ENCODE results near the gene PARP15. TPM values are rescaled to one million over a fixed set of nuclear protein-coding genes. Genes with fewer than 3 reads are reported as not detected.

Gene PARP15
- total and polyA plus RNA-seq, 2 of the 4 experiments (the other 2 are of a cell fraction) = 0.10 TPM; not detected in 1

DNA sequence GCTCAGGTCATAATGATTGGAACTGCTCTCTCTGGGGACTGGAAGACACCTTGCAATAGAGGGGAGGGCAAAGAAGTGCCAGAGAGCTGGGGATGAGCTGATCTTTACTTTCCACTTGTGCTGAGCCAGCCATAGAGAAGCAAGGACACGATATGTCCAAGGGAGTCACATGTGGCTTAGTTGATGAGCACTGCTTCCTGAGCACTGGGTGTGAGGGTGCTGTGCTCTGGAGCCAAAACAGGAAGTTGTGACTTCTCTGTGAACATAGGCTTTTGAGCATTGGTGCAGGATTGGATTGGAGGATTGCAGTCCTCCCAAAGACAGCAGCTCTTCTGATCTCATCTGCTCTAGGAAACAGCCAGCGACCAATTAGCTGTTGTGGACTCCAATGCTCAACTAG lies 109.8 kb downstream of the PARP15 start:
- CTCF ChIA-PET = interaction anchor here (0.6 kb wide), 1 partner anchor 102 kb away, joined by 3 read pairs; no protein-coding TSS in a partner anchor
- Histone ChIP-seq H3K18ac (ENCODE audit: low read depth, low read length) (no peak overlapping the region), H4K20me1 (ENCODE audit: insufficient read depth, low read length) (no peaks in the 10 kb centered on the region), H3K4ac (ENCODE audit: low read depth, low read length) (no peak overlapping the region), H3K9me3 (ENCODE audit: control insufficient read depth, insufficient read depth, low read length) (no peaks in the 10 kb centered on the region), H2BK20ac (ENCODE audit: low read depth, low read length) (no peak overlapping the region), H3K27ac (ENCODE audit: insufficient read depth, low read length) (no peak overlapping the region), H3K23ac (ENCODE audit: low read depth, low read length) (no peak overlapping the region), H3K4me2 (ENCODE audit: low read depth, low read length) (no peak overlapping the region), H3K56ac (ENCODE audit: extremely low read depth, insufficient read depth, low read length) (no peak overlapping the region), H2AK5ac (ENCODE audit: low read depth, low read length) (no peak overlapping the region), H3K36me3 (ENCODE audit: control insufficient read depth, insufficient read depth, low read length) (peaks cover 15% of the 10 kb centered on the region), H3K9ac (ENCODE audit: low read depth, low read length) (no peak overlapping the region), H3K79me1 (ENCODE audit: low read depth in 1 of 2, low read length in 2 of 2) (peaks cover under 1 to 5% of the 10 kb centered on the region in 2 experiments; a peak in 2 of 4 replicates), H2BK5ac (ENCODE audit: low read depth, low read length, poor library complexity, severe bottlenecking) (no peak overlapping the region), H2BK120ac (ENCODE audit: low read depth, low read length) (no peak overlapping the region), H3K9me1 (ENCODE audit: insufficient read depth, low read length) (peaks cover 11% of the 10 kb centered on the region; the same call in 1 of the 2 replicates), H3K14ac (replicated peaks; ENCODE audit: low read depth, low read length) (no peak overlapping the region), H4K91ac (ENCODE audit: insufficient read depth, low read depth, low read length) (no peak overlapping the region), H3K4me1 (ENCODE audit: control insufficient read depth, insufficient read depth, low read length) (no peaks in the 10 kb centered on the region), H4K5ac (ENCODE audit: low read depth, low read length) (no peak overlapping the region), H3K27me3 (ENCODE audit: control insufficient read depth, insufficient read depth, low read length) (no peaks in the 10 kb centered on the region), H2BK15ac (ENCODE audit: low read depth, low read length) (no peak overlapping the region), H2AFZ (replicated peaks; ENCODE audit: low read length, poor library complexity) (no peak overlapping the region), H2AK9ac (replicated peaks; ENCODE audit: low read depth, low read length, poor library complexity) (no peak overlapping the region), H4K8ac (ENCODE audit: low read depth in 2 of 2, low read length in 2 of 2) (no peak overlapping the region), H3K4me3 (ENCODE audit: insufficient read depth, low read depth, low read length) (no peak overlapping the region)
- ATAC-seq (ENCODE audit: low read depth) (no peak), DNase-seq (no peak)
- intact Hi-C loops (cut with micrococcal nuclease) (loop anchor here (10.0 kb wide), 1 partner anchor 108 kb away; the partner anchor contains the start of genes HSPBAP1 and SLC49A4), in situ Hi-C loops (cut with MboI; ENCODE audit: low sequenced_read_pairs) (no loop called here), dilution Hi-C loops (cut with HindIII; ENCODE audit: low sequenced_read_pairs, unreplicated experiment) (no loop called here)
- POLR2A ChIA-PET (ENCODE audit: unreplicated experiment) = no interaction called here
- TF ChIP-seq ELK1 (IDR thresholded peaks at IDR 0.05; ENCODE audit: borderline replicate concordance, low read depth, low read length) = no peak
- no peak for TF ChIP-seq CHD1 (IDR thresholded peaks at IDR 0.05; ENCODE audit: low read depth, low read length)
- no peak for TF ChIP-seq MAZ (IDR thresholded peaks at IDR 0.05; ENCODE audit: borderline replicate concordance, low read depth, low read length)
- TF ChIP-seq USF2 (IDR thresholded peaks at IDR 0.05; ENCODE audit: low read depth, low read length) = no peak
- TF ChIP-seq SMC3 (IDR thresholded peaks at IDR 0.05; ENCODE audit: low read depth, low read length) = no peak
- no peak for TF ChIP-seq POLR2A (IDR thresholded peaks at IDR 0.05; ENCODE audit: low read depth, low read length)
- no peak for TF ChIP-seq MXI1 (IDR thresholded peaks at IDR 0.05; ENCODE audit: borderline replicate concordance, low read depth, low read length)
- TF ChIP-seq RFX5 (IDR thresholded peaks at IDR 0.05; ENCODE audit: low read depth, low read length) = no peak
- TF ChIP-seq CTCF (conservative IDR thresholded peaks at IDR 0.05; ENCODE audit: low read depth, low read length) = no peak
- BruUV-seq (replicated peaks) = no TSS peak
- whole genome bisulfite sequencing, 2 experiments (ENCODE audit: extremely low coverage in 2 of 2, insufficient read length in 1 of 2) = no CpG with 5 or more reads among the region's 2 CpGs
